ENCODE measurements around the gene AUTS2.

DNA sequence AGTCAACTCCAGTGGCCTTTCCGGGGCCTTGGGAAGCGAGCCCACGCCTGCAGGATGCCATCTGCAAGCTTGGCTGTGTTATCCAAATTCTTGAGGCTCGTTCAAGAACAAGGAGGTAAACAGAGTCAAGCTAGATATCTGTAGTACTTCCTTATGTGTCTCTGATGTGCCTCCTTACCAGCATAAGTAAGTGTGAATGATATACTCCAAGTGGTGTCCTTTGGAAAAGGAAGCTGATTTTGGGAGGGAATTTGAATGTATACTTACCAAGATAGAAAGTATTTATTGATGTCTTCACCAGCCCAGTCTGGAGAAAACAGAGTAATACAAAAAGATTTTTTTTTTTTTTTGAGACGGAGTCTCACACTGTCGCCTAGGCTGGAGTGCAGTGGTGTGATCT, 1161.4 kb downstream of the AUTS2 start:
- no peak for TF ChIP-seq SALL2 (tag by site-specific recombination; IDR thresholded peaks at IDR 0.05; ENCODE audit: borderline replicate concordance)
- TF ChIP-seq ZXDB (tag by site-specific recombination; IDR thresholded peaks at IDR 0.05) = no peak
- no peak for TF ChIP-seq YY1 (tag by site-specific recombination; IDR thresholded peaks at IDR 0.05)
- TF ChIP-seq CTCF (tag by site-specific recombination; IDR thresholded peaks at IDR 0.05) = no peak
- no peak for TF ChIP-seq ZBTB21 (tag by site-specific recombination; IDR thresholded peaks at IDR 0.05)
